Fibroblast of pulmonary artery (primary cell): ENCODE data around the gene USP31.

Experiments
- DNase-seq: peaks from one replicate; pipeline ENCODE4 v3.0.0-alpha.2; 2010; ENCODE audit warnings: low read depth
- H3K4me3 ChIP-seq: replicated peaks from 2 replicates; pipeline ENCODE4 v1.5.1; 2011; ENCODE audit warnings: low read depth, mild to moderate bottlenecking, control low read depth, low read length, moderate library complexity
- TF ChIP-seq, protein P1 (sequence below): IDR thresholded peaks from 2 replicates; pipeline ENCODE4 v1.5.1; 2011; ENCODE audit warnings: mild to moderate bottlenecking, control low read depth, low read length, inconsistent platforms; ENCODE audit errors: missing control alignments

USP31 gene

DNA sequence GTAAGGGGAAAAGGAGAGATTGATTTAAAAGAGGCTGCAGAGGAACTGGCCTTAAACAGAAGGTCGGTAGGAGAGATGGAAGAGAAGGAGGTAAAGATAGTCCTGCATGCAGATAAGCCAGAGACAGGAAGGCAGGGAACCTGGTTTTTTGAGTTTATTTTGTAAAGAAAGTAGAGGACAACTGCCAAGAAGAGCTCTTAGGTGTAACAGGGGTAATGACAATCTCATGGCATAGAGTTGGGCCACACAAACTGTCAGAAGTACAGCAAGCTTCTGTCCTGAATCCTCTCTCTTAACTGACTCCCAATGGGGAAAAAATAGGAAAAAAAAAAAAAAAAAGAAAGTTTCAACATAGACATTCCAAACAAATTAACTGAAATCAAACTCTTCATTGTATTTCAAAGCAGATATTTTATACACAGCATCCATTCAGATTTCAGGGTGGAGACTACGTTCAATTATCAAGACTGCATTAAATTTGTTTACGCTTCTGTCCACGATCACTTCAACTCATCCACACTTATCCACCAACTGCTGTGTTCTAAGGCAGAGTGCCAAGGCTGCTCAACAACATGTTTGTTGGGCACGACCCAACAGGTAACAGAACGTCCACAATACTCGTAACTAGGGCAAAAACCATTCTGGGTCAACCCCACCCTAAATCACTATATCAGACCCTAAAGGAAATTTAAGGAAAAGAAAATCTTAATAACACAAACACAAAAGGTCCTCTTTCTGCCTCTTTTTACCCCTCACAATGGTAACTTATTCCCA is 34.9 kb downstream of the USP31 start:
- TF ChIP-seq, protein P1, sequence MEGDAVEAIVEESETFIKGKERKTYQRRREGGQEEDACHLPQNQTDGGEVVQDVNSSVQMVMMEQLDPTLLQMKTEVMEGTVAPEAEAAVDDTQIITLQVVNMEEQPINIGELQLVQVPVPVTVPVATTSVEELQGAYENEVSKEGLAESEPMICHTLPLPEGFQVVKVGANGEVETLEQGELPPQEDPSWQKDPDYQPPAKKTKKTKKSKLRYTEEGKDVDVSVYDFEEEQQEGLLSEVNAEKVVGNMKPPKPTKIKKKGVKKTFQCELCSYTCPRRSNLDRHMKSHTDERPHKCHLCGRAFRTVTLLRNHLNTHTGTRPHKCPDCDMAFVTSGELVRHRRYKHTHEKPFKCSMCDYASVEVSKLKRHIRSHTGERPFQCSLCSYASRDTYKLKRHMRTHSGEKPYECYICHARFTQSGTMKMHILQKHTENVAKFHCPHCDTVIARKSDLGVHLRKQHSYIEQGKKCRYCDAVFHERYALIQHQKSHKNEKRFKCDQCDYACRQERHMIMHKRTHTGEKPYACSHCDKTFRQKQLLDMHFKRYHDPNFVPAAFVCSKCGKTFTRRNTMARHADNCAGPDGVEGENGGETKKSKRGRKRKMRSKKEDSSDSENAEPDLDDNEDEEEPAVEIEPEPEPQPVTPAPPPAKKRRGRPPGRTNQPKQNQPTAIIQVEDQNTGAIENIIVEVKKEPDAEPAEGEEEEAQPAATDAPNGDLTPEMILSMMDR: no peak
- no peak for DNase-seq
- no peak overlapping the region for H3K4me3 ChIP-seq

DNA sequence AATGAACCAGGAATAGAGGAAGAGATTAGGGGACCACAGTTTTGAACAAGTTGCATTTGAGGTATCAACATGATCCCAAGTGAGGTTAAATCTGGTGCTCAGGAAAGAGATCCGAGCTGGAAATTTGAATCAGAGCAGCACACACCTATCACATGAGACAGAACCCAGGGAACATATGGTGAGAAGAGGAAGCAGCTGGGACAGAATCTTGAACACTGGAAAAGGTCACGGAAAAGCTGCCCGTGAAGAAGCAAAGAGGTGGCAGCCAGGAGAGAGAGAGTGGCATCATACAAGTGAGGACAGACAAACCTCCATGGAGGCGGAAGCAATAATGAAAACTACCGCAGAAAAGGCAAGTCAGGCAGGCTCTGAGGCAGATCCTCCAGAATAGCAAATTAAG is 36.1 kb downstream of the USP31 start:
- H3K4me3 ChIP-seq: no peak overlapping the region
- TF ChIP-seq, protein P1: no peak
- DNase-seq: no peak

DNA sequence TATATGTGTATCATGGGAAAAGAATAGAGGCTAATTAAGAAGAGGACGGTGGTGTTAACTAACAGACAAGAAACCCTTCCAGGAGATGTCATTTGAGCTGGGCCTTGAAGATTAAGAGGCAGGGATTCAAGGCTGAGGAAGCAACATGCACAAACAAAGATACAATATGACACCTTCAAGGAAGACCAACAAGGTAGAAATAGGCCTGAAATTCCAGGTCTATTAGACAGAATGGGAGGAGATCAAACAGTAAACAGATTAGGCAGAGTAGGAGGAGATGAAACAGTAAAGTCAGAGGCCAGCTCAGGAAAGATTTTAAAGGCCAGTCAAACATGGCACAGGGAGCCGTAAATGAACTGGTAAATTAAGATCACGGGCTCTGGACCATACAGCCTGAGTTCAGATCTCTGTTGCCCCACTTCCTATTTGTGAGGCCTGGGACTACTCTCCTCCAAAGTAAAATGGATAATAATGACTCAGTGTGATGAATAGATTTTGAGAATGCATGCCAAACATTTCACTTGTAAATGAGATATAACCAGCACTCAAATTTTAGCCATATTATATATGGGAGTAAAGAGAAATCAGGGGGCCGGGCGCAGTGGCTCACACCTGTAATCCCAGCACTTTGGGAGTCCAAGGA is 38.9 kb downstream of the USP31 start:
- no peak for DNase-seq
- H3K4me3 ChIP-seq: no peak overlapping the region
- TF ChIP-seq, protein P1: no peak

DNA sequence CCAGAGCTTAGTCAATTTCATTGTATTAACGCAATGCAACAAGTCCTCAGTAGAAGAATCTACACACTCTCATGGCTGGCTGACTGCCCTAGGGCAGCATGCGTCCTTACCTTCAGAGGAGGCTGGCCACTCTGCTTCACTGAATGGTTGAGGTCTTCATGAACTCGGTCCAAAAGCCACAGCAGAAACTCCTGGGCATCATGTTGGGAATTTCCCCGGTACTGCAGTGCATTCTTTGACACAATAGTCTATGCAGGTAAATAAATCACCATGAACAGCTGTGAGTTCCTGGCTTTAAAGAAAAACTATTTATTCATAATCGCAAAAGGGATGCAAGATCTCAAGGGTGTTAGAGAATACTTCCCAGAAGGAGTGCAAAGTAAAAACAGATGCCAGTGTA is 41.3 kb downstream of the USP31 start:
- no peak for DNase-seq
- H3K4me3 ChIP-seq: no peak overlapping the region
- TF ChIP-seq, protein P1: no peak

DNA sequence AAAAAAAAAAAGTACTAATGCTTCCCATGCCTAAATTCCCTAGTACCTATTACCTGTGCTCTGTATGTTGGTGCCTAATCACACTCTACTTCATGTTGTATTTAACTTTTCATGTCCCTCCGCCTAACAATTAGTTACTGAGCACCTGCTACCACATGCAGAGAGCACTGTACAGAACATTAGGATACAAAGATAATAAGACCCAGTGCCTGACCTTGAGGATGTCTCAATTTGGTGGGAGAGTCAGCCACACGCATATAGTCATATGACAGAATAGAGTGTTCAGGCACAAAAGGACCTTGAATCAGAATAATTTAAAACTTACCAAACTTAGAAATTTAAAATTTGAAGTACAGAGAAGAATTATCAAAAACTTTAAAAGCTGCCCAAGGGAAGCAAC is 42.1 kb downstream of the USP31 start:
- DNase-seq: no peak
- TF ChIP-seq, protein P1: no peak
- H3K4me3 ChIP-seq: no peak overlapping the region

DNA sequence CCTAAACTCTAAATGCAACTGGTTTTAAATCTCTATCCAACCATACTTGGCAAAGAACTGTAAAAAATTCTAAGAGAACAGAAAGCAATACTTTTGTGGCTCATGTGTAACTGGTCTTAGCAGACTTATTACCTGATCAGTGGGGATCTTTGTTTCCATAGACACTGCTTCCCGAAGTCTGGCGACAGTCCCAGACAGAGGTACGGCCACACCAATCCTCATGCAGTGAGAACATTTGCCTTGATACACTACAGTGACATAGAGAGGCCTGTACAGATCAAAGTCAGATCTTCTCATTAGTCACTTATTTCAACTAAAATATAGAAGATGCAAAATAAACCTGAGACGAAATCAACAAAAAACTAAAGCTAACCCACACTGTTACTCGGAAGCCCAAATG is 43.9 kb downstream of the USP31 start:
- TF ChIP-seq, protein P1: no peak
- H3K4me3 ChIP-seq: no peak overlapping the region

More for the DNA sequence above, 43.9 kb downstream of the USP31 start:
- no peak for DNase-seq
